ENCODE results near the gene GABRR1. TPM values are rescaled to one million over a fixed set of nuclear protein-coding genes. Genes with fewer than 3 reads are reported as not detected.

Gene GABRR1
- not detected in 5 replicates for total RNA-seq (2022; extraction: Qiagen RNA extraction)

GRCh38 chr6:89217299-89217910 lies at the start of gene GABRR1:
GABRR1 (minus strand) TSS chr6:89217358; CDS start chr6:89217322, 36 bp downstream.

GRCh38 chr6:89145956-89146717 lies 71.0 kb downstream of the GABRR1 start, which contains the start of gene PM20D2:
PM20D2 (plus strand) TSS chr6:89146055; CDS start chr6:89146145, 90 bp downstream.

Other genes starting within 250 kb of the GABRR1 start
- gene PNRC1, start 136.6 kb downstream of the GABRR1 start, total RNA-seq (2022; extraction: Qiagen RNA extraction) = 26.8 to 38.5 TPM (median 34.2 TPM) in 5 replicates
- 1.2 to 2.3 TPM (median 1.9 TPM) in 5 replicates for gene SRSF12, start 99.3 kb downstream of the GABRR1 start, total RNA-seq (2022; extraction: Qiagen RNA extraction)
- 11.0 to 14.8 TPM (median 14.1 TPM) in 5 replicates for gene PM20D2, start 71.3 kb downstream of the GABRR1 start, total RNA-seq (2022; extraction: Qiagen RNA extraction)
- gene GABRR2, start 97.9 kb upstream of the GABRR1 start, total RNA-seq (2022; extraction: Qiagen RNA extraction) = 0.03 to 0.11 TPM (median 0.07 TPM) in 5 replicates
- gene UBE2J1, start 135.4 kb upstream of the GABRR1 start, total RNA-seq (2022; extraction: Qiagen RNA extraction) = 13.5 to 16.5 TPM (median 14.4 TPM) in 5 replicates
- 3.2 to 4.7 TPM (median 3.7 TPM) in 5 replicates for gene RRAGD, start 194.9 kb upstream of the GABRR1 start, total RNA-seq (2022; extraction: Qiagen RNA extraction)
- gene ANKRD6, start 215.8 kb upstream of the GABRR1 start, total RNA-seq (2022; extraction: Qiagen RNA extraction) = 1.2 to 2.5 TPM (median 1.6 TPM) in 5 replicates

All from A549 treated with AZD2906 at 1 μM for 4 hours (cell line).